ENCODE measurements around the gene EML1. TPM values are rescaled to one million over a fixed set of nuclear protein-coding genes. Genes with fewer than 3 reads are reported as not detected.

Gene EML1
- polyA plus RNA-seq, 3 donors, result 34.2 to 37.2 (median 34.6) TPM

DNA sequence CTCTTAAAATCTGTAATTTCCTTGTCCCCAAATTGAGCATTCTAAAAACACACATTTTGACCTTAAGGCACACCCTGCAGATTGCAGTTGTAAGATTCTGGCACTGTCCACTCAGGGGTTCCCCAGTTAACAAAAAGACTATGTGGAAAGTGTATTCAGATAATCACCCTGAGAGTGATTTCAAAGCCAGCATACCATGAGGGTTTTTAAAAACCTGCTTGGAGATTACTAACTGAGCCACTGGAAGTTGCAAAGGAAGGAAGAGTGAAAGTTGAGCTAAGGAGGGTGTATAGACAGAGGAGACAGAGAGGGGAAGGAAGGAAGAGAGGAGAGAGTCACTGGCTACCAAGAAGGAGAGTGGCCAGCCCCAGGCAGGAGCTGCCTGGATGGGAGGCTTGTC, 82.6 kb downstream of the EML1 start:
- no peak for DNase-seq (ENCODE audit: extremely low read depth in 1 of 11, low read depth in 9 of 11, low spot score in 4 of 11)

DNA sequence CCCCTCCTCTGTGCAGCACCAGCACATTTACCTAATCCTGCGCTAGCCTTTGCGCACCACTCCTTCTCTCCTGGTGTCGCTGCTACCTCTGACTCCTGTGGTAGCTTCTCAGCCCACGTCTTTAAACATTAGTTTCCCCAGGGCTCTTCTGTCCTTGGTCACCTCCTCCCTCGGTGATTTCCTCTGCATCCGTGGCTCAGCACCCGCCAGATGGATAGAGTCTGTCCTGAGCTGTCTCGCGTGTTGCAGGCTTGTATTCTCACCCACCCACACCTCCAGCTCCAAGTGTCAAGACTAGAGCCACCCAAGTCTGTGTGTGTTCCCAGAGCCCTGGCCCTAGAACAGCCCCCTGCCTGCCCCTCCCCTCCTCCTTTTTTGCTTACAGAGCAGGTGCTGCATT, 83.2 kb downstream of the EML1 start:
- no peak for DNase-seq (ENCODE audit: extremely low read depth in 1 of 11, low read depth in 9 of 11, low spot score in 4 of 11)

GRCh38 chr14:99878563-99878962, 85.3 kb downstream of the EML1 start:
- DNase-seq (ENCODE audit: extremely low read depth in 1 of 11, low read depth in 9 of 11, low spot score in 4 of 11), result no peak

GRCh38 chr14:99879401-99880295, 86.4 kb downstream of the EML1 start:
- DNase-seq (ENCODE audit: extremely low read depth in 1 of 11, low read depth in 9 of 11, low spot score in 4 of 11), result peak in 5 of 11 donors; percentile 13 to 43 (median 29)

GRCh38 chr14:99880651-99881420, 87.6 kb downstream of the EML1 start:
- no peak for DNase-seq (ENCODE audit: extremely low read depth in 1 of 11, low read depth in 9 of 11, low spot score in 4 of 11)

DNA sequence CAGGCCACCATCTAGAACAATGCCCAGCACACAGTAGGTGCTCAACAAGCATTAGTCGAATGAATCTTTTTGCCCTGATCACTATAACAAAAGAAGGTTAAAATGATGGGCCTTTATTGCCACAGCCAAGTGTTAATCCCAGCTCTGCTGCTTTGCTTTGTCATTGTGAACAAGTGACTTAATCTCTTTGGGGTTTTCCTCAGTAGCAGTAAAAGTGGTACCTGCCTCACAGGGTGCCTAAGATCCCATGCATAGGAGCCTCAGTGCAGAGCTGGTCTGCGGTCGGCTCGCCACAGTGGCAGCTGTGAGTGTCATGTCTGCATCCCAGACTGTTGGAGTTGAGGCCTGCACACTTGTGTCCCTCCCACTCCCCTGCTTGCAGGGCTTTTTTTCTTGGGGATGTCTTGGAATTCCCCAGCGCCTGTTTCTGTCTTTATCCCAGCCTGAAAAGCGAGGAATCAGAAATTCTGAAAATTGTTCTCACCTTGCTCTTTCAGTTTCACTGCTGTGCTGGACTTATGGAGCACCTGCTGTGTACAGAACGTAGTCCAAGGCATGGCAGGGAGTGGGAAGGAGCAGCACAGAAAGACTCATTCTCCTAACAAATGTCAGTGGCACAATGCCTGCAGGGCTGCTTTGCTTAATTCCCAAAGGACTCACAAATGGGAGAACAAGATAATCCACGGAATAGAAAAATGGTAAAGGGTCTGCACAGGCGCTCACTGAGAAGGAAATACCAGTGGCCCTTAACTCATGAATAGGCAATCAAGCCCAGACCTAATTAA, 90.8 kb downstream of the EML1 start:
- DNase-seq (ENCODE audit: extremely low read depth in 1 of 11, low read depth in 9 of 11, low spot score in 4 of 11), result no peak

- peak in 10 of 11 donors; percentile 22 to 67 (median 50) for DNase-seq (ENCODE audit: extremely low read depth in 1 of 11, low read depth in 9 of 11, low spot score in 4 of 11)
Measured at GRCh38 chr14:99884834-99885648, 91.8 kb downstream of the EML1 start.

- DNase-seq (ENCODE audit: extremely low read depth in 1 of 11, low read depth in 9 of 11, low spot score in 4 of 11), result no peak
Measured at GRCh38 chr14:99885649-99885958, 92.4 kb downstream of the EML1 start.

DNA sequence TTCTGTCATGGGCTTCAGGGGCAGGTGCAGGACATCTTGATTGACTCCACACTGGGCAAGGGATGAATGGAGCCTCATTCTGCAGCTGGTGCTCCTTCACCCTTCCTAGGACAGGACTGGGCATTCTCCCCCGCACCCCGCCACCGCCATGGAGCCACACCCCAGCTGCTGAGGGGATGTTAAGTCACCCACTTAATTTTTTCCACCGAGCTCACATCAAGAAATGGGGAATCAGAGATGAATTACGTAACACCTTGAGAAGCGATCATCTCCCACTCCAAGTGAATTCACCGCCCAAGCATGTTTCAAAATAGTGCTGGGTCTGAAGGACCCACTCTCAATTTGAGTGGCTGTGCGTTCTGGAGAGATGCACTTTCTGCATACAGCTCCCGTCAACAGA, 94.2 kb downstream of the EML1 start:
- no peak for DNase-seq (ENCODE audit: extremely low read depth in 1 of 11, low read depth in 9 of 11, low spot score in 4 of 11)

DNA sequence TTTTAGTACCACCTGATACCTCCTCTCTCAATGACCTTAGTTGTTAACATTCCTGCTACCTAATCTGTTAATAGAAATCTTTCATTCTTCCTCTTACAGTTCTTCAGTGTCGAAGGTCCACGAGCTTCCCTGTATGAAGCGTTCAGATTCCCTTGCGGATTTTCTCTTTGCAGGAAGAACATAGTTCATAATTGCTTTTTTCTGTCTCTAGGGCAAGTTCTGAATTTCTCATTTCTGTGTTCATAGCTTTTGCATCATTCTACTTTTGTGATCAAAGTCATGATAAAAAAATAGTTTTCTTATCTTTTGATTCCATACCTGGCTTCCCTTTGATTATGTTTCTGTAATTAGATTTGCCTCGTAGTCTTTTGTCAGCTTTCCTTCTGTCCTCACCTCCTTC, 94.9 kb downstream of the EML1 start:
- no peak for DNase-seq (ENCODE audit: extremely low read depth in 1 of 11, low read depth in 9 of 11, low spot score in 4 of 11)

- no peak for DNase-seq (ENCODE audit: extremely low read depth in 1 of 11, low read depth in 9 of 11, low spot score in 4 of 11)
Measured at GRCh38 chr14:99889268-99889667, 96.1 kb downstream of the EML1 start.

- no peak for DNase-seq (ENCODE audit: extremely low read depth in 1 of 11, low read depth in 9 of 11, low spot score in 4 of 11)
Measured at GRCh38 chr14:99891266-99891665, 98.1 kb downstream of the EML1 start.

GRCh38 chr14:99891900-99892299, 98.7 kb downstream of the EML1 start:
- DNase-seq (ENCODE audit: extremely low read depth in 1 of 11, low read depth in 9 of 11, low spot score in 4 of 11), result no peak

GRCh38 chr14:99892406-99892805, 99.2 kb downstream of the EML1 start:
- DNase-seq (ENCODE audit: extremely low read depth in 1 of 11, low read depth in 9 of 11, low spot score in 4 of 11), result no peak

DNA sequence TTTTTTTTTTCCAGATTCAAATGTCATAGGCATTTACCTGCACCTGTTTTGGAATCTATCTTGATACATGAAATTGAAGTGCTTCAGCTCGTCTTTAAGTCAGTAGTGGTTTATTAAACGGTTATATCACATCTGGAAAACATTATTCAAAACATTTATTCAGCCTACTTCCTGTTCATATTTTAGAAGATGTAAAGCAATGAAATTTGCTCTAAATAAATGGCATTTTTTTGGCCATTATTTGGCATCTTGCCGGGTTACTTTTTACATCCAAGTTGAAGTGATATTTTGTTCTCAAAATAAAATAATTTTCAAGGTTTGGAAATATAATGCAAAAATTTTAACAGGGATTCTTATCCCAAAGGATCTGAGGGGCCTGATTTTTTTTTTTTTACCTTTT, 103.1 kb downstream of the EML1 start:
- DNase-seq (ENCODE audit: extremely low read depth in 1 of 11, low read depth in 9 of 11, low spot score in 4 of 11), result no peak

GRCh38 chr14:99899578-99900178, 106.5 kb downstream of the EML1 start:
- no peak for DNase-seq (ENCODE audit: extremely low read depth in 1 of 11, low read depth in 9 of 11, low spot score in 4 of 11)

DNA sequence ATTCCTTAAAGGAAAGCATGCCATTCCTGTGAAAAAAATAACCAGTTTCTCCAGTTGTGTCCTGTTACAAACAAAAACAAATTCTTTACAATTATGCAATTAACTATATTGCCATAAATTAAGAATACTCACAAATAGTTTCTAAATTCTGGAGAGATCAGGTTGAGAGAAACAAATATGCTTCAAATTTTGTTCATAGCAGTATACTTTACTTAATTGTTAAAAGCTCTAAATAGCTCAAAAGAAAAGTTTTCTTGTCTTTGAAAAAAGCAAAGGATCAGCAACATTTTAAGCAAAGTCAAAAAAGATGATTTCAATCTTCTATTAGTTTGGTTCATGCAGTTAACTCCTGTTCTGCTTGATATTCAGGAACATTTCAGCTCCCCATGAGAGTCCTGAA, 109.7 kb downstream of the EML1 start:
- DNase-seq (ENCODE audit: extremely low read depth in 1 of 11, low read depth in 9 of 11, low spot score in 4 of 11), result no peak

- DNase-seq (ENCODE audit: extremely low read depth in 1 of 11, low read depth in 9 of 11, low spot score in 4 of 11), result no peak
Measured at GRCh38 chr14:99904506-99904905, 111.3 kb downstream of the EML1 start.

GRCh38 chr14:99905121-99905520, 111.9 kb downstream of the EML1 start:
- DNase-seq (ENCODE audit: extremely low read depth in 1 of 11, low read depth in 9 of 11, low spot score in 4 of 11), result no peak
